Measurements from ENCODE around the gene CADM2. TPM values are rescaled to one million over a fixed set of nuclear protein-coding genes. Genes with fewer than 3 reads are reported as not detected.

The CADM2 gene
- total RNA-seq, 1 donor from 2014 or later, result 4.3 TPM

DNA sequence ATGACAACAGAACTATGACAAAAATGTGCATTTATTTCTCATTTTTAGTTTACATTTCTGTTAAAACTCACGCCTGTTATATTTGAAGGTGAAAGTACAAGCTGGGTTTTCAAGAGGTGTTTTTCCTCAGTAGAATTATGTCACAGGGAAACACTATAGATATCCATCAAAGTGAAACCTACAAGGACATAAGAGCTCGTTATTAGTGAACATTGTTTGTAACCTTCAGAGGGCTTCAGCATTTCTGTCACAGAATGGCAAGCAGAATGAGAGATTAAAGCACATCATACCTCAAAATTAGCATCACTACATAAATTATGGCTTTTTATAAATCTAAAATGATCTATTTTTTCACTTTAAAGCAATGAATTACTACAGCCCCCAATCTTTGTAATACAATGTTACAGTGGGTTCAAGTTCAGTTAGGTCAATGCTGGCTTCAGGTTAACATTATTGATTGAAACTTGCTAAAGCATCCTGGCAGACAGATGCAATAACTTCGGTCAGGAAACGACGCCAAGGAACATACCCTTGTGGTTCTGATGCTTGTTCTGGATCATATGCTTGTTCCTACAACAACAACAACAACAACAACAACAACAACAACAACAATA is 405.6 kb downstream of the CADM2 start:
- intact Hi-C loops (cut with micrococcal nuclease), result no loop called here
- no peak overlapping the region for H3K27ac ChIP-seq (replicated peaks)
- no peak for DNase-seq
- H3K4me1 ChIP-seq, result no peaks in the 10 kb centered on the region
- H3K36me3 ChIP-seq, result no peaks in the 10 kb centered on the region
- H3K27me3 ChIP-seq (ENCODE audit: low read depth), result no peaks in the 10 kb centered on the region
- no peaks in the 10 kb centered on the region for H3K9me3 ChIP-seq (replicated peaks)
- TF ChIP-seq, protein P1, sequence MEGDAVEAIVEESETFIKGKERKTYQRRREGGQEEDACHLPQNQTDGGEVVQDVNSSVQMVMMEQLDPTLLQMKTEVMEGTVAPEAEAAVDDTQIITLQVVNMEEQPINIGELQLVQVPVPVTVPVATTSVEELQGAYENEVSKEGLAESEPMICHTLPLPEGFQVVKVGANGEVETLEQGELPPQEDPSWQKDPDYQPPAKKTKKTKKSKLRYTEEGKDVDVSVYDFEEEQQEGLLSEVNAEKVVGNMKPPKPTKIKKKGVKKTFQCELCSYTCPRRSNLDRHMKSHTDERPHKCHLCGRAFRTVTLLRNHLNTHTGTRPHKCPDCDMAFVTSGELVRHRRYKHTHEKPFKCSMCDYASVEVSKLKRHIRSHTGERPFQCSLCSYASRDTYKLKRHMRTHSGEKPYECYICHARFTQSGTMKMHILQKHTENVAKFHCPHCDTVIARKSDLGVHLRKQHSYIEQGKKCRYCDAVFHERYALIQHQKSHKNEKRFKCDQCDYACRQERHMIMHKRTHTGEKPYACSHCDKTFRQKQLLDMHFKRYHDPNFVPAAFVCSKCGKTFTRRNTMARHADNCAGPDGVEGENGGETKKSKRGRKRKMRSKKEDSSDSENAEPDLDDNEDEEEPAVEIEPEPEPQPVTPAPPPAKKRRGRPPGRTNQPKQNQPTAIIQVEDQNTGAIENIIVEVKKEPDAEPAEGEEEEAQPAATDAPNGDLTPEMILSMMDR (IDR thresholded peaks at IDR 0.05; ENCODE audit: borderline replicate concordance), result no peak
- H3K4me3 ChIP-seq, result no peak overlapping the region

DNA sequence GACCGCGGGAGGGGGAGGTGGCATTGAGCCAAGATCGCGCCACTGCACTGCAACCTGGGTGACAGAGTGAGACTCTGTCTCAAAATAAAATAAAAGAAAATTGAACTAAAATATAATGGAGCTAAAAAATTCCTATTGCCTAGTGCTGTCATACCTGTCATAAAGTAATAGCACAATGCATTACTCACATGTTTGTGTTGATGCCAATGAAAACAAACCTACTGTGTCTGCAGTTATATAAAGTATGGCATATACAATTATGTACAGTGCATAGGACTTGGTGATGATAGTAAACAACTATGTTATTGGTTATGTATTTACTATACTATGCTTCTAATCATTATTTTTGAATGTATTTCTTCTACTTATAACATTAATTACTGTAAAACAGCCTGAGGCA is 411.6 kb downstream of the CADM2 start:
- DNase-seq, result no peak

DNA sequence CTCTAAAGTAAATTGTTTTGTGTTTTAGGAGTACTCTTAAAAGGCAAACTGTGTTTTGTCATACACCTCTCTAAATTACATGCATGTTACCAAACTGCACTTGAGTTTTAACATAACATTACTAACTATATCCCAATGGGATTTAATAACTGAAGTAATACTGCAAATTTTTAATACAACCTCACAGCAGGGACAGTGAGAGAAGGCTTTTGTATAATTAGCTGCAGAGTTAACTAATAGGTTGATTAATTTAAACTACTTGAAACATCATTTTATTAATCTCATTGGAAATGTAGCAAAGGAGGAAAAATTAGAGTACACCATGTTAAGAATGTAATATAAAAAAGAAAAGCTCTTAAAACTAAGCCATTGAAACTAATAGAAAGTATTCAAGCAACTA is 417.3 kb downstream of the CADM2 start:
- no peaks in the 10 kb centered on the region for H3K27me3 ChIP-seq (ENCODE audit: low read depth)
- H3K4me1 ChIP-seq, result no peaks in the 10 kb centered on the region
- no peaks in the 10 kb centered on the region for H3K36me3 ChIP-seq
- no peak overlapping the region for H3K27ac ChIP-seq (replicated peaks)
- H3K9me3 ChIP-seq (replicated peaks), result no peaks in the 10 kb centered on the region
- intact Hi-C loops (cut with micrococcal nuclease), result no loop called here
- TF ChIP-seq, protein P1 (IDR thresholded peaks at IDR 0.05; ENCODE audit: borderline replicate concordance), result no peak
- H3K4me3 ChIP-seq, result no peak overlapping the region
- DNase-seq, result no peak

More for the DNA sequence above, 411.6 kb downstream of the CADM2 start:
- H3K4me1 ChIP-seq, result no peaks in the 10 kb centered on the region
- TF ChIP-seq, protein P1 (IDR thresholded peaks at IDR 0.05; ENCODE audit: borderline replicate concordance), result no peak
- no peak overlapping the region for H3K4me3 ChIP-seq
- no peaks in the 10 kb centered on the region for H3K27me3 ChIP-seq (ENCODE audit: low read depth)
- no peak overlapping the region for H3K27ac ChIP-seq (replicated peaks)
- H3K9me3 ChIP-seq (replicated peaks), result no peaks in the 10 kb centered on the region
- intact Hi-C loops (cut with micrococcal nuclease), result no loop called here
- H3K36me3 ChIP-seq, result no peaks in the 10 kb centered on the region

DNA sequence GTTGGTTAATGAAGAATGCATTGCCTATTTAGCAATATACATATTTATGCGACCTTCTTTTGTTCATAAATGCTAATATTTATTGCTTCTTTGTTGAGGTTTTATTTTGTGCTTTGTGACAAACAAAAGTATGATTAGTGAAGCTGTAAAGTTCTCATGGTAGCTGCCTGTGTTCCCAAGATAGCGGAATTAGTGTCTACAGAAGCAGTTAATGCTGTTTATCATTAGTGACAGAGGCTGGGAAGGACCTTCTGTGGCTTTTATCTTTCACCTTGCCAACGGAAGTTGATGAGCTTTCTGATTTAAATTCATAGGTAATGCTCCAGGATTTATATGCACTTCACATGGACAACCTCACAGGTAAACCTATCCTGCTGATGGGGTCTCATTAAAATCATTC is 418.3 kb downstream of the CADM2 start:
- TF ChIP-seq, protein P1 (IDR thresholded peaks at IDR 0.05; ENCODE audit: borderline replicate concordance), result no peak
- Histone ChIP-seq H3K36me3 (no peaks in the 10 kb centered on the region), H3K27me3 (ENCODE audit: low read depth) (no peaks in the 10 kb centered on the region), H3K4me1 (no peaks in the 10 kb centered on the region), H3K4me3 (no peak overlapping the region), H3K9me3 (replicated peaks) (no peaks in the 10 kb centered on the region), H3K27ac (replicated peaks) (no peak overlapping the region)
- intact Hi-C loops (cut with micrococcal nuclease), result no loop called here
- DNase-seq, result no peak

DNA sequence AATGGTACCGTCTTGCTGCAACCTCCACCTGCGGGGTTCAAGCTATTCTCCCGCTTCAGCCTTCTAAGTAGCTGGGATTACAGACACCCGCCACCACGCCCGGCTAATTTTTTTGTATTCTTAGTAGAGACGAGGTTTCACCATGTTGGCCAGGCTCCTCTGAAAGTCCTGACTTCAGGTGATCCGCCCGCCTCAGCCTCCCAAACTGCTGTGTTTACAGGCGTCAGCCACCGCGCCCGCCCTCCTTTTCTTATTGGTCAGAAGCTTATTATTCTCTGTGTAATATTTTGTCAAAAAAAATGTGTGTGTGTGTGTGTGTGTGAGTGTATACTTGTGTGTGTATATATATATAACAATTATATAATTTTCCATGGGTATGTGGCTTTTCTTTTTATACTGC is 425.6 kb downstream of the CADM2 start:
- H3K36me3 ChIP-seq, result no peaks in the 10 kb centered on the region
- DNase-seq, result no peak
- no peaks in the 10 kb centered on the region for H3K27me3 ChIP-seq (ENCODE audit: low read depth)
- TF ChIP-seq, protein P1 (IDR thresholded peaks at IDR 0.05; ENCODE audit: borderline replicate concordance), result no peak
- H3K27ac ChIP-seq (replicated peaks), result no peak overlapping the region
- intact Hi-C loops (cut with micrococcal nuclease), result no loop called here
- H3K4me3 ChIP-seq, result no peak overlapping the region
- H3K4me1 ChIP-seq, result no peaks in the 10 kb centered on the region
- H3K9me3 ChIP-seq (replicated peaks), result no peaks in the 10 kb centered on the region
